Activated naive CD8-positive, alpha-beta T cell treated with anti-CD3 and anti-CD28 coated beads for 36 hours (primary cell): Measurements from ENCODE around the gene ZNF581. TPM values are rescaled to one million over a fixed set of nuclear protein-coding genes. Genes with fewer than 3 reads are reported as not detected.
A peak's percentile ranks its signal among the peaks of the same experiment; 100 is the strongest.

ENCODE experiments used
- DNase-seq: peaks from one replicate; pipeline ENCODE4 v3.0.0; 2021
- H3K27ac Mint-ChIP-seq: one replicate; pipeline ENCODE4 v1.8.0; 2022; ENCODE audit warnings: mild to moderate bottlenecking, moderate library complexity, mixed read lengths
- H3K27me3 Mint-ChIP-seq: one replicate; pipeline ENCODE4 v1.8.0; 2022; ENCODE audit warnings: mild to moderate bottlenecking, mixed read lengths
- H3K36me3 Mint-ChIP-seq: one replicate; pipeline ENCODE4 v1.8.0; 2021; ENCODE audit warnings: mild to moderate bottlenecking, mixed read lengths
- H3K4me1 Mint-ChIP-seq: one replicate; pipeline ENCODE4 v1.8.0; 2021; ENCODE audit warnings: mixed read lengths
- H3K4me3 Mint-ChIP-seq: one replicate; pipeline ENCODE4 v1.8.0; 2022; ENCODE audit warnings: mild to moderate bottlenecking, moderate library complexity, mixed read lengths
- H3K9me3 Mint-ChIP-seq: one replicate; pipeline ENCODE4 v1.8.0; 2022; ENCODE audit warnings: mixed read lengths
- total RNA-seq, 2 experiments: library from RNA; stranded (reverse); gene quantifications; one replicate each; pipeline ENCODE4 v1.2.3, GENCODE V29; 2021

Gene ZNF581
- total RNA-seq, 2 experiments from 2014 or later, result 39.9 to 42.3 TPM

GRCh38 chr19:55617426-55617825 is 26.0 kb upstream of the ZNF581 start:
- Mint-ChIP-seq H3K36me3 (peaks cover 23% of the 10 kb centered on the region), H3K9me3 (no peaks in the 10 kb centered on the region), H3K27ac (no peak overlapping the region), H3K27me3 (no peaks in the 10 kb centered on the region), H3K4me1 (peaks cover 20% of the 10 kb centered on the region), H3K4me3 (no peak overlapping the region)
- DNase-seq, result no peak

GRCh38 chr19:55618426-55618825 is 25.0 kb upstream of the ZNF581 start:
- Mint-ChIP-seq H3K4me3 (no peak overlapping the region), H3K27me3 (no peaks in the 10 kb centered on the region), H3K9me3 (no peaks in the 10 kb centered on the region), H3K4me1 (peaks cover 23% of the 10 kb centered on the region), H3K27ac (peak overlapping the region; percentile 50), H3K36me3 (peaks cover 20% of the 10 kb centered on the region)
- no peak for DNase-seq

- Mint-ChIP-seq H3K9me3 (no peaks in the 10 kb centered on the region), H3K27ac (no peak overlapping the region), H3K4me3 (no peak overlapping the region), H3K27me3 (no peaks in the 10 kb centered on the region), H3K4me1 (peaks cover 30% of the 10 kb centered on the region), H3K36me3 (peaks cover 22% of the 10 kb centered on the region)
- no peak for DNase-seq
Observed at GRCh38 chr19:55619286-55619685, 24.2 kb upstream of the ZNF581 start.

GRCh38 chr19:55620410-55621204 is 22.8 kb upstream of the ZNF581 start:
- no peaks in the 10 kb centered on the region for H3K9me3 Mint-ChIP-seq
- peak overlapping the region; percentile 35 for H3K4me3 Mint-ChIP-seq
- H3K36me3 Mint-ChIP-seq, result peaks cover 21% of the 10 kb centered on the region
- H3K4me1 Mint-ChIP-seq, result peaks cover 37% of the 10 kb centered on the region
- H3K27me3 Mint-ChIP-seq, result no peaks in the 10 kb centered on the region
- peak; percentile 61 for DNase-seq
- H3K27ac Mint-ChIP-seq, result peak overlapping the region; percentile 78

- H3K27ac Mint-ChIP-seq, result peak overlapping the region; percentile 78
- H3K36me3 Mint-ChIP-seq, result peaks cover 21% of the 10 kb centered on the region
Observed at GRCh38 chr19:55621205-55621672, 22.2 kb upstream of the ZNF581 start.

GRCh38 chr19:55621673-55622231 is 21.7 kb upstream of the ZNF581 start:
- no peaks in the 10 kb centered on the region for H3K9me3 Mint-ChIP-seq
- H3K4me1 Mint-ChIP-seq, result peaks cover 44% of the 10 kb centered on the region
- peaks cover 19% of the 10 kb centered on the region for H3K36me3 Mint-ChIP-seq
- no peak overlapping the region for H3K4me3 Mint-ChIP-seq
- no peak for DNase-seq
- H3K27ac Mint-ChIP-seq, result no peak overlapping the region
- peaks cover 1% of the 10 kb centered on the region for H3K27me3 Mint-ChIP-seq

More at GRCh38 chr19:55621205-55621672, 22.2 kb upstream of the ZNF581 start:
- no peak for DNase-seq
- Mint-ChIP-seq H3K4me1 (peaks cover 38% of the 10 kb centered on the region), H3K4me3 (no peak overlapping the region), H3K9me3 (no peaks in the 10 kb centered on the region), H3K27me3 (no peaks in the 10 kb centered on the region)

- no peak for DNase-seq
- no peaks in the 10 kb centered on the region for H3K9me3 Mint-ChIP-seq
- no peak overlapping the region for H3K27ac Mint-ChIP-seq
- no peak overlapping the region for H3K4me3 Mint-ChIP-seq
- H3K36me3 Mint-ChIP-seq, result peaks cover 17% of the 10 kb centered on the region
- peaks cover 6% of the 10 kb centered on the region for H3K27me3 Mint-ChIP-seq
- peaks cover 49% of the 10 kb centered on the region for H3K4me1 Mint-ChIP-seq
Observed at GRCh38 chr19:55622242-55622969, 21.0 kb upstream of the ZNF581 start.

GRCh38 chr19:55623130-55623529 is 20.3 kb upstream of the ZNF581 start:
- Mint-ChIP-seq H3K4me1 (peaks cover 49% of the 10 kb centered on the region), H3K27ac (no peak overlapping the region), H3K27me3 (peaks cover 9% of the 10 kb centered on the region), H3K9me3 (no peaks in the 10 kb centered on the region), H3K4me3 (no peak overlapping the region), H3K36me3 (peaks cover 17% of the 10 kb centered on the region)
- no peak for DNase-seq

GRCh38 chr19:55623561-55623960 is 19.9 kb upstream of the ZNF581 start:
- H3K27me3 Mint-ChIP-seq, result peaks cover 9% of the 10 kb centered on the region
- peaks cover 17% of the 10 kb centered on the region for H3K36me3 Mint-ChIP-seq
- no peaks in the 10 kb centered on the region for H3K9me3 Mint-ChIP-seq
- H3K27ac Mint-ChIP-seq, result no peak overlapping the region
- peak overlapping the region; percentile 95 for H3K4me3 Mint-ChIP-seq
- H3K4me1 Mint-ChIP-seq, result peaks cover 49% of the 10 kb centered on the region
- no peak for DNase-seq

GRCh38 chr19:55624109-55625003 is 19.1 kb upstream of the ZNF581 start, which contains the start of gene ZNF784:
TSS of gene ZNF784 (minus strand) at chr19:55624566. CDS start at chr19:55624561, 5 bp downstream.
- peaks cover 9% of the 10 kb centered on the region for H3K27me3 Mint-ChIP-seq
- H3K9me3 Mint-ChIP-seq, result no peaks in the 10 kb centered on the region
- peaks cover 17% of the 10 kb centered on the region for H3K36me3 Mint-ChIP-seq
- peaks cover 47% of the 10 kb centered on the region for H3K4me1 Mint-ChIP-seq
- peak; percentile 91 for DNase-seq
- H3K4me3 Mint-ChIP-seq, result peak within 1 kb of the TSS; percentile 95
- H3K27ac Mint-ChIP-seq, result peak within 1 kb of the TSS; percentile 97

- Mint-ChIP-seq H3K9me3 (no peaks in the 10 kb centered on the region), H3K27ac (no peak overlapping the region), H3K27me3 (peaks cover 9% of the 10 kb centered on the region), H3K36me3 (peaks cover 12% of the 10 kb centered on the region), H3K4me1 (peaks cover 43% of the 10 kb centered on the region), H3K4me3 (peak overlapping the region; percentile 95)
- DNase-seq, result no peak
Observed at GRCh38 chr19:55625004-55625326, 18.5 kb upstream of the ZNF581 start.

- Mint-ChIP-seq H3K4me1 (peaks cover 30% of the 10 kb centered on the region), H3K27me3 (peaks cover 9% of the 10 kb centered on the region), H3K27ac (peak overlapping the region; percentile 78), H3K36me3 (peaks cover 2% of the 10 kb centered on the region), H3K4me3 (peak overlapping the region; percentile 53), H3K9me3 (no peaks in the 10 kb centered on the region)
- peak; percentile 65 for DNase-seq
Observed at GRCh38 chr19:55626350-55626749, 17.1 kb upstream of the ZNF581 start.

GRCh38 chr19:55632463-55632834 is 11.0 kb upstream of the ZNF581 start:
- H3K27me3 Mint-ChIP-seq, result peaks cover 3% of the 10 kb centered on the region
- H3K4me3 Mint-ChIP-seq, result no peak overlapping the region
- peaks cover 17% of the 10 kb centered on the region for H3K36me3 Mint-ChIP-seq
- peaks cover 34% of the 10 kb centered on the region for H3K4me1 Mint-ChIP-seq
- DNase-seq, result peak; percentile 78
- no peaks in the 10 kb centered on the region for H3K9me3 Mint-ChIP-seq
- no peak overlapping the region for H3K27ac Mint-ChIP-seq

GRCh38 chr19:55633861-55634260 is 9.6 kb upstream of the ZNF581 start:
- Mint-ChIP-seq H3K36me3 (peaks cover 27% of the 10 kb centered on the region), H3K4me1 (peaks cover 42% of the 10 kb centered on the region), H3K9me3 (peaks cover 3% of the 10 kb centered on the region), H3K4me3 (no peak overlapping the region), H3K27me3 (no peaks in the 10 kb centered on the region), H3K27ac (peak overlapping the region; percentile 82)
- no peak for DNase-seq
